HG03439 (cell line): ENCODE results near the gene GRP.
"Not testable (repeated sequence)": the region's sequence is repeated elsewhere in the genome, so short reads cannot be mapped to it uniquely, and the experiment has no call there.

ENCODE experiments used
- ATAC-seq: cut with Tn5 transposase; IDR thresholded peaks from one replicate; pipeline ENCODE4 v1.9.1; 2021; ENCODE audit warnings: mild to moderate bottlenecking, moderate library complexity; ENCODE audit not compliant: unreplicated experiment

Gene GRP

GRCh38 chr18:59228351-59228750 lies 8.4 kb downstream of the GRP start:
- no peak for ATAC-seq

GRCh38 chr18:59229191-59229590 lies 9.2 kb downstream of the GRP start:
- no peak for ATAC-seq

GRCh38 chr18:59229701-59230443 lies 9.9 kb downstream of the GRP start:
- ATAC-seq, result no peak

GRCh38 chr18:59231114-59231513 lies 11.2 kb downstream of the GRP start:
- ATAC-seq, result no peak

- no peak for ATAC-seq
Observed at GRCh38 chr18:59231877-59232276, 11.9 kb downstream of the GRP start.

GRCh38 chr18:59232309-59233016 lies 12.5 kb downstream of the GRP start:
- ATAC-seq, result no peak

- ATAC-seq, result no peak
Observed at GRCh38 chr18:59233017-59233410, 13.1 kb downstream of the GRP start.

GRCh38 chr18:59238385-59238784 lies 18.4 kb downstream of the GRP start:
- ATAC-seq, result no peak

- no peak for ATAC-seq
Observed at GRCh38 chr18:59239642-59240041, 19.7 kb downstream of the GRP start.

GRCh38 chr18:59242906-59243305 lies 22.9 kb downstream of the GRP start:
- no peak for ATAC-seq

GRCh38 chr18:59246796-59247195 lies 26.8 kb downstream of the GRP start:
- no peak for ATAC-seq

- no peak for ATAC-seq
Observed at GRCh38 chr18:59249199-59249774, 29.3 kb downstream of the GRP start.

GRCh38 chr18:59255491-59255890 lies 35.5 kb downstream of the GRP start:
- not testable (repeated sequence) for ATAC-seq

GRCh38 chr18:59261842-59262241 lies 41.9 kb downstream of the GRP start:
- ATAC-seq, result not testable (repeated sequence)

- ATAC-seq, result not testable (repeated sequence)
Observed at GRCh38 chr18:59262243-59262642, 42.3 kb downstream of the GRP start.

GRCh38 chr18:59263661-59264060 lies 43.7 kb downstream of the GRP start:
- no peak for ATAC-seq

GRCh38 chr18:59264121-59264571 lies 44.2 kb downstream of the GRP start:
- no peak for ATAC-seq

- ATAC-seq, result no peak
Observed at GRCh38 chr18:59264651-59265245, 44.8 kb downstream of the GRP start.

GRCh38 chr18:59265246-59265973 lies 45.5 kb downstream of the GRP start:
- no peak for ATAC-seq

GRCh38 chr18:59265974-59266369 lies 46.0 kb downstream of the GRP start:
- no peak for ATAC-seq

- ATAC-seq, result no peak
Observed at GRCh38 chr18:59266459-59266858, 46.5 kb downstream of the GRP start.
